HG03565 (cell line): ENCODE measurements around the gene POR.
"Not testable (repeated sequence)": the region's sequence is repeated elsewhere in the genome, so short reads cannot be mapped to it uniquely, and the experiment has no call there.

ENCODE experiments used
- ATAC-seq: cut with Tn5 transposase; IDR thresholded peaks from one replicate; pipeline ENCODE4 v1.9.1; 2021; ENCODE audit warnings: mild to moderate bottlenecking, moderate library complexity; ENCODE audit not compliant: unreplicated experiment

POR gene

GRCh38 chr7:75884476-75884875, 30.5 kb upstream of the POR start:
- no peak for ATAC-seq

DNA sequence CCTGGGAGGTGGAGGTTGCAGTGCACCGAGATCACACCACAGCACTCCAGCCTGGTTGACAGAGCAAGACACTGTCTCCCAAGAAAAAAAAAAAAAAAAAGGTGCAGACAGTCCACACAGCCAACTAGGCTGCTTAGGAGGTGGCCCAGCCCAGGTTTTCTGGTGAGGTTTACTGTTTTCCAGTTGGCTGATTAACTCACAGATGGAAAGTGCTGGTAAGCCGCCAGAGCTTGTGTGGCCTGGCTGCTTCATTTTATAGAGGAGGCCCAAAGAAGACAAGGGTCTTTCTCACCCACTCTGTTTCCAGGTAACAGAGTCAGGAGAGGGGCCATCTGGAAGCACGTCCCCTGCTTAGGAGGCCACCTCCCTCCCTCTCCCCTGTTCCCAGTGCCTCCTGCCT, 29.9 kb upstream of the POR start:
- no peak for ATAC-seq

DNA sequence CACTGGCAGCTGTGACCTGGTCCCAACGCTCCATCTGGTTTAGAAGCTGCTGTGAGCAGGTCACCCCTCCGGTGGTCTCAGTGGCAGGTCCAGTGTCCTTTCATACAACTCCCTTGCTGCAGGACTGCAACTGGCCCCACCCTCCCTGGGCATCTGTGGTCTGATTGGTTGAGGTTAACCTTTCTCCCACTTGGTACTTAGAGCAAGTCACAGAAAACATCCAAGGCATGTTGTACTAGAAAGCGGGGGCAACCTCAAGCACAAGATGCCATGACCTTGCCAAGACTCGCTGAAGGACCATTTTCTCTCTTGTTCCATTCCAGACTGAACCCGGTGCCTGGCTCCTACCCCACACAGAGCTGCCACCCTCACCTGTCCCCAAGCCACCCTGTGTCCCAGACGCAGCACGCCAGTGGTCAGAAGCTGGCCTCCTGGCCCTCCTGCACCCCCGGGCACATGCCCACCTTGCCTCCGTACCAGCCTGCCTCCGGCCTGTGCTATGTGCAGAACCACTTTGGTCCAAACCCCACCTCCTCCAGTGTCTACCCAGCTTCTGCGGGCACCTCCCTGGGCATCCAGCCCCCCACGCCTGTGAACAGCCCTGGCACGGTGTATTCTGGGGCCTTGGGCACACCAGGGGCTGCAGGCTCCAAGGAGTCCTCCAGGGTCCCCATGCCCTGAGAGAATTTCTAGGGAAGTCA, 27.1 kb upstream of the POR start:
- no peak for ATAC-seq

DNA sequence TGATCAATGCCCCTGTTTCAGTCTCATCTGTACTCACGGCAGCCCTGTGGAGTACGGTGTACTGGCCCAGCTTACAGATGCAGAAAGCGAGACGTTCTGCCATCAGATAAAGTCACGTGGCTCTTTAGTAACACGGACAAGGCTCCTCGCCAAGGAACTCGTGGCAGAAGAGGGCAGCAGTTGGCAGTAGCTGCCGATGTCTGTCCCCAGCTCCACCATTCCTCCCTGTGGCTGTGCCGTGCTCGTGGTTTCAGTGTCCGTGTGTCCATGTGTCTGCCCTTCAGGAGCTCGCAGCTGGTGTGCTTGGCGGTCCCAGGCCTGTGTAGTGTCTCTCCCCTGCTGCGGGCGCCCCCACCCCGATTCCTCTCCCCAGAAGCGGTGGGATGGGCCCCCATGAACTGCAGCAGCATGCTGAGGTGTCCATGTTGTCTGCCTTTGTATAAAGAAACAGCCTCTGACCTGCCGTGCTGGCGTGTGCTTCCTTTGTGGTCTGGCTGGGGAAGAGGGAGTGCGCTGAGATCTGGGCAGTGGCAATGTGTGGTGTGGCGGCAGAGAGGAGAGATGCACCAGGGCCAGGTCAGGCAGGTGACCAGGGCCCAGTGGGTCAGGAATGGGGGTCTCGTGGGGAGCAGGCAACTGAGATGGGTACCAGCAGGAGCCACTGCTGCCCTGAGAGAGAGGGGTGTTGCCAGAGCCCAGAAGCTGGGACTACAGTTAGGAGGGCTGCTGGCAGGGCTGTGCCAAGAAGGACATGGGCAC, 26.3 kb upstream of the POR start:
- no peak for ATAC-seq

DNA sequence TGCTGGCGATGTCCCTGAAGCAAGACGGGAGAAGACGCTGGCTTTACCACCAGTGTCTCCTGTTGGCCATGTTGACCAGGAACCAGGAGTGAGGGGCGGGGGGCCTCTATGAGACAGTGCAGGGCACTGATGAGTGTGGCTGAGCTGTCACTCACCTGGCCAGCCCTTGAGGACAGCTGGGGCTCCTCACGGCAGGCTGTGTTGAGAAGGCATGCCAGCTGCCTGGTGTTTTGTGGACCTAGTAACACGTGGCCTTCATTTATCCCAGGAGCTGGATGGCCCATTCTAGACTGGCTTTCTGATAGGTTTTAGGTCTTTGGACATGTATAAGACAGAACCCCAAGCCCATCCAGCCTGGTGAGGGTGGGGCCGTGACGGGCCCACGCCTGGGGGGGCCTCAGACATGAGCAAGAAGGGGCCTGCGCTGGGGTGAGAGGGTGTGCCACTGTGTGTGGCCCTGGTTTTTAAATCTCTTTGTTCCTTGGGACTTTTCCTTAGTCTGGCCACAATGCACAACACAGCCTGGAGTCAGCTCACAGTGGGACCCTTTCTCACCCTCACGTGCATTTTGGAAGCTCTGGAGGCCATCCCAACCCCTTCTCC, 25.6 kb upstream of the POR start:
- no peak for ATAC-seq

DNA sequence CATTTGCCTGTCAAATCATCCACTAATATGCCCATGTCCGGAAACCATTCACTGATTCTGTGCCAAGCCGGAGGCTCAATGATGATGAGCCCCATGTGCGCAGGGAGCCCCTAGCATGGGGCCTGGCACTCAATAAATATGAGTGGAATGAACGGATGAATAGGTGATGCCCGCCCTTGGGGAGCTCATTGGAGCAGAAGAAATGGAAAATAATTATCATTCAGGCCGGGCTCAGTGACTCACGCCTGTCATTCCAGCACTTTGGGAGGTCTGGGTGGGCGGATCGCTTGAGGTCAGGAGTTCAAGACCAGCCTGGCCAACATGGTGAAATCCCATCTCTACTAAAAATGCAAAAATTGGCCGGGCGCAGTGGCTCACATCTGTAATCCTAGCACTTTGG, 25.1 kb upstream of the POR start:
- ATAC-seq, result no peak

DNA sequence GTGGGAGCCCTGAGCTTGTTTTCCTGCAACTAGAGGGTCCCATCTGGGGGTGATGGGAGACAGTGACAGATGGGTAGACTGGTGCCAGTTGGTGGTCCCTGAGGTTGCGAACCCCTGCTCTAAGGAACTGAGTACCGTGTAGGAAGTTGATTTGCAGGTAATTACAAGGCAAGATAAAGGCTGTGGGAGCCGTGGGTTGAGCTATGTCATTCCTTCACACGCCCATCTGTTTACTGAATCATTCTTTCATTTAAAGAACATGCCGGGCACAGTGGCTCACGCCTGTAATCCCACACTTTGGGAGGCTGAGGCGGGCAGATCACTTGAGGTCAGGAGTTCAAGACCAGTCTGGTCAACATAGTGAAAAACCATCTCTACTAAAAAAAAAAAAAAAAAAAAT, 23.7 kb upstream of the POR start:
- not testable (repeated sequence) for ATAC-seq

DNA sequence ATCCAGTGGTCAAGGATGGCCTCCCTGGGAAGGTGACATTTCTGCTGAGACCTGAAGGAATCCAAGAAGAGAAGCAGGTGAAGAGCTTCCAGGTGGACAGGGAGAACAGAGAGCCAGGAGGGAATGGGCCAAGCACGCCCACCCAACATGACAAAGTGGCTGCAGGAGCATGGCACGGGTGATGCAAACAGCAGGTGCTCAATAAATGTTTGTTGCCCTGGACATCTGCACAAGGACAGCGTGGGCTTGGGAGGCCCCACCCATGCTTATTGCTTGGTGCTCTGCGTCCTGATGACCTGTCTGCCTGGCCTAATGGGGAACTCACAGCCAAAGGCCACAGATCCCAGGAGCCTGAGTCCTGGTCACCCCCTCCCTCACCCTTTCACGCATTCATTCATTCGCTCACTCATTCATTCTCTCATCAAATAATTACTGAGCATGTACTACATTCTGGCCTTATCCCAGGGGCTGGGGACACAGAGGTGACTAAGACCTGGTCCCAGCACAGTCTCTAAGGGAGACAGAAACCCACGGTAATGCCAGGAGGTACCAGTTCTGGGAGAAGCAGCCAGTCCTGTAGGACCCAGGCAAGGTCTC, 23.0 kb upstream of the POR start:
- no peak for ATAC-seq

- ATAC-seq, result no peak
These were observed 22.2 kb upstream of the POR start for GRCh38 chr7:75892634-75893272.

DNA sequence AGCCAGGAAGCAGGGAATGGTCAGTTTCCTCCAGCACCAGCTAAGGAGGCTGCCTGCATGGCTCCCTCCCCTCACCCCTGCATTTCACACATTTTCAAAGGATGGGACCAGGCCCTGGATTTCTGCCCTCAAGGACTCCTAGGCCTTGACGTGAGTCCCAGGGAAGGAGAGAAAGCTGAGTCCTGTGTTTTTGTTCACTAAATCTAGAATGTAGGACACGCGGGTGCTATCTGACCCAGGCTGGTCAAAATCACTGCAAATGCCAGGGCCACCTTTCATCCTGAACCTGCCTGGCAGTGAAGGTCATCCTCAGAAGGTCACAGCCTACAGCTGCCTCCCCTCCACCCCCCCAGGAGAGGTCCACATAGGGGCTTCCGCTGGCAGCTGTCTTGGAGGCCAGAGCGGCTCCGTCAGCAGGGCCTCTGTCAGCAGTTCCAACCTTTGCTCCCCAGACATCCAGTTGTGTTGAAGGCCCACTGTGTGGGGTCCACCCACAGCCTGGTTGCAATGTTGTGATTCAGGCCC, 18.1 kb upstream of the POR start:
- ATAC-seq, result no peak

DNA sequence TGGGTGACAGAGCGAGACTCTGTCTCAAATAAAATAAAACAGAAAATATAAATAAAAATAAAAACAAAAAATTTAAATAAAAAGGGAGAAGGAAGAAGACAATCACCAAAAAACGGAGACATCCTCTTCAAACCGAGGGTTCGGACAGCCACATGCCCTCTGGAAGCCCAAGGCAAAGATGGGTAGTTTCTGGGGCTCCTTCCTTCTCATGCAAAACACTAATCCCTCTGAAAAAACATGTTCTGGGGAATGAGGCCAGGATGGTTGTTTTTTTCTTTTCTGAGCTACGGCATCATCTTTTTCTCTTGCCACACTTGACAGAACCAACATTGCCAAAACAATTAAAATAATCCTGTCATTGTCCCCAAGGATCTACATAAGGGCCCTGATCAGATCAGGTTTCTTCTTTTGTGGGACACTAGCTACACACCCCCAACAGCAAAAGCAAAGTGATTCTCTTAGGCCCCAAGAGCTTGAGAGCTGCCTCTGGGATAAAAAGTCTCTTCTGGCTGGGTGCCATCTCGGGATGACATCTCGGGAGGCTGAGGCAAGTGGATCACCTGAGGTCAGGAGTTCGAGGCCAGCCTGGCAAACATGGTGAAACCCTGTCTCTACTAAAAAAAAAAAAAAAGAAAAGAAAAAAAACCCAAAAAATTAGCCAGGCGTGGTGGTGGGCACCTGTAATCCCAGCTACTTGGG, 14.2 kb upstream of the POR start:
- no peak for ATAC-seq

DNA sequence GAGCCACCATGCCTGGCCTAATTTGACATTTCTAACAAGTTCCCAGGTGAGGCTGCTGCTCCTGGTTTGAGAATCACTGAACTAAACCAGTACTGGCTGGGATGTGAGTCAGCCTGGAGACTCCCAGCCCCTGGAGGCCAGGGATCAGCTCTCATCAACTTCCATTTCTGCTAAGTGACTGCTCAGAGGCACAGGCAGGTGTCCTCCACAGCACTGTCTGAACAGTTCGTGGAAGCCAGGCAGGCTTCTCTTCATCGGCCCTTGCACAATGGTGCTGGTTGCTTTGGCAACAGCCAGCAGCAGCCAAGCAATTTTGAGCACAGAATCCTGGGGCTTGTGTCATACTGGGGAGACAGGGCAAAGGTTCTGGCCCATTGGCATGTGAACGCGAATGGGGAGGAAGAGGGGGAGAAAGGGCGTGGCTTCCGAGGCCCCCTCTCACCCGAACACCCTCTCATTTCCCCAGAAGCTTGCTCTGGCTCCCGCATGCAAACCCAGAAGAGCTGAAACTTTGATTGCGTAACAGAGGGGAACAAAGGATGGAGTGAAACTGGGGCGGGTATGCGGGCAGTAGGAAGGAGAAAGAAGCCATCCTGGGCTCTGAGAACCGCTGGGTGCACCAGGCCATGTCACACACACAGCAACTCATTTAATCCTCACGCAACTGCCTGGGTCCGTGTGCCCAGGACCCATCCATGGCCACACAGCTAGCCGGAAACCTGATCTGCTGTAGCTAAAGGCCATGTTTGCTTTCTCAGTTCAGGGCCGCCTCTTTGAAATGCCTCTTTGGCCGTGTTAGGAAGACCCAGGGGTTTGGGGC, 9.0 kb upstream of the POR start:
- no peak for ATAC-seq

GRCh38 chr7:75906991-75907667, 7.8 kb upstream of the POR start:
- no peak for ATAC-seq

- ATAC-seq, result not testable (repeated sequence)
These were observed 7.3 kb upstream of the POR start for GRCh38 chr7:75907668-75908039.

DNA sequence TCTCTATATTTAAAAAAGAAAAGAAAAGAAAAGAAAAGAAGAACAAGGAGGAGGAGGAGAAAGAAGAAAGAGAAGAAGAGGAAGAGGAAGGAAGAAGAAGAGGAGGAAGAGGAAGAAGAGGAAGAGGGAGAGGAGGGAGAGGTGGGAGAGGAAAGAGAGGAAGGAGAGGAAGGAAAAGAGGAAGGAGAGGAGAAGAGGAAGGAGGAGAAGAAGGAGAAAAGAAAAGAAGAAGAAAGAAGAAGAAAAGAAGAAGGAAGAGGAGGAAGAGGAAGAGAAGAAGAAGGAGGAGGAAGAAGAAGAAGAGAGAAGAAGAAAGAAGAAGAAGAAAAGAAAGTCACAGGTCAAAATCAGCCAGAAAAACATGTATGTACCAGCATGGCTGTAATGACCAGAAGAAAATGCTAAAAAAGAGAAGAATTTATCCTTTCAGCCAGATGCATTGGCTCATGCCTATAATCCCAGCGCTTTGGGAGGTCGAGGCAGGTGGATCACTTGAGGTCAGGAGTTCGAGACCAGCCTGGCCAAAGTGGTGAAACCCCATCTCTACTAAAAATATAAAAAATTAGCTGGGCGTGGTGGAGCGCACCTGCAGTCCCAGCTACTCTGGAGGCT, 5.3 kb upstream of the POR start:
- no peak for ATAC-seq

DNA sequence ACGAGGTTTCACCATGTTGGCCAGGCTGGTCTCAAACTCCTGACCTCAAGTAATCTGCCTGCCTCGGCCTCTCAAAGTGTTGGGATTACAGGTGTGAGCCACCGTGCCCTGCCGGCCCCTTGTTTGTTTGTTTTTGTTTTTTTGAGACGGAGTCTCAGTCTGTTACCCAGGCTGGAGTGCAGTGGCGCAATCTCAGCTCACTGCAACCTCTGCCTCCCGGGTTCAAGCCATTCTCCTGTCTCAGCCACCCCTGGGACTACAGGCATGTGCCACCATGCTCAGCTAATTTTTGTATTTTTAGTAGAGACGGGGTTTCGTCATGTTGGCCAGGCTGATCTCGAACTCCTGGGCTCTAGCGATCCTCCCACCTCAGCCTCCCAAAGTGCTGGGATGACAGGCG, 3.8 kb upstream of the POR start:
- ATAC-seq, result not testable (repeated sequence)

GRCh38 chr7:75913437-75913836, 1.5 kb upstream of the POR start:
- no peak for ATAC-seq

DNA sequence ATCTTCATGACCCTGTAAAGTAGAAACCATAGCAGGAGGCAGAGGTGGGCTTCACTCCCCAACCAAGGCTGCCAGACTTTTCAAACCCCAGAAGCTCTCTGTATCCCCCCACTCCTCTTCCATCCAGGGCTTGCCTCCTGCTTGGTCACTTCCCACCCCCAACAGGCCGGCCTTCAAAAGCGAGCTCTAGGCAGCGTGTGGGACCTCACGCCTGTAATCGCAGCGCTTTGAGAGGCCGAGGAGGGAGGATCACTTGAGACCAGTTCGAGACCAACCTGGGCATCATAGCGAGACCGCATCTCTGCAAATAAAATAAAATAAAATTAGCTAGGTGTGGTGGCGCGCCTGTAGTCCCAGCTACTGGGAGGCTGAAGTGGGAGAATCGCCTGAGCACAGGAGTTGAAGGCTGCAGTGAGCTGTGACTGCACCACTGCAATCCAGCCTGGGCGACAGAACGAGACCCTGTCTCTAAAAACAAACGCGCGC, 743 bp upstream of the POR start:
- ATAC-seq, result no peak
